ENCODE measurements around the gene CELF5. TPM values are rescaled to one million over a fixed set of nuclear protein-coding genes. Genes with fewer than 3 reads are reported as not detected.

The CELF5 gene
- total RNA-seq, 1 experiment from 2014 or later = 2.5 TPM

DNA sequence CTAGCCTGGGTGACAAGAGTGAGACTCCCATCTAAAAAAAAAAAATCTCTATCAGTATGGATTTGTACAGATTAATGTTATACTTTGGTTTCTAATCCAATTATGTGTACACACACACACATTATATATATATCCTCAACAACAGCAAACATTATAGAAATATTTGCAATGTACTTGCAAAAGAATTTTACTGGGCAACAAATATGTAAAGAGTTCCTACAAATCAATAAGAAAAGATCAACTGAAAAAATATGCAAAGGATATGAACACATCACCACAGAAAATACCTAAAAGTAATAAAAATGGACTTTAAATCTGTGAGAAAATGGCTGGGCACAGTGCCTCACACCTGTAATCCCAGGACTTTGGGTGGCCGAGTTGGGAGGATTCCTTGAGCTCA lies 101.0 kb downstream of the CELF5 start:
- H3K27ac ChIP-seq (ENCODE audit: low read depth, low read length) = no peak overlapping the region
- DNase-seq (ENCODE audit: low read depth, low spot score) (no peak), ATAC-seq (no peak)
- ChIA-PET POLR2A (no interaction called here), CTCF (interaction anchor here (1.1 to 4.1 kb wide), 5 partner anchors 145 to 524 kb away, joined by 3 to 23 read pairs (median 3); no protein-coding TSS in a partner anchor), RAD21 (ENCODE audit: low non-redundant PET in 1 of 2, low total read pairs in 2 of 2, uncharacterized antibody in 2 of 2, unreplicated experiment in 2 of 2) (no interaction called here)
- no peaks in the 10 kb centered on the region for H4K20me1 ChIP-seq (ENCODE audit: insufficient read depth)
- no peaks in the 10 kb centered on the region for H3K79me2 ChIP-seq (ENCODE audit: insufficient read depth, low read length)
- H3K27me3 ChIP-seq (ENCODE audit: insufficient read depth, low read length) = peaks cover 7% of the 10 kb centered on the region; the same call in 1 of the 2 replicates
- H3K36me3 ChIP-seq (ENCODE audit: control insufficient read depth in 1 of 2, insufficient read depth in 2 of 2, low read length in 2 of 2) = no peaks in the 10 kb centered on the region
- no peak for TF ChIP-seq CTCF (IDR thresholded peaks at IDR 0.05 in 2 of 3, conservative IDR thresholded peaks at IDR 0.05 in 1 of 3; ENCODE audit: borderline replicate concordance in 1 of 3, insufficient read depth in 1 of 3, low read depth in 2 of 3, low read length in 2 of 3)
- H3K4me3 ChIP-seq (replicated peaks in 1 of 2; ENCODE audit: low read depth in 1 of 2, low read length in 2 of 2) = no peak overlapping the region
- no peak overlapping the region for H3K9ac ChIP-seq (ENCODE audit: low read length)
- H3K9me2 ChIP-seq (ENCODE audit: insufficient read depth) = no peaks in the 10 kb centered on the region
- BruUV-seq (replicated peaks) = no TSS peak
- intact Hi-C loops (cut with micrococcal nuclease) = no loop called here
- H3K9me3 ChIP-seq (ENCODE audit: control insufficient read depth in 1 of 2, insufficient read depth in 1 of 2, low read depth in 1 of 2, low read length in 2 of 2) = no peaks in the 10 kb centered on the region
- no peak overlapping the region for H2AFZ ChIP-seq (ENCODE audit: low read depth, low read length, poor library complexity, severe bottlenecking)
- peaks cover 0 to under 1% of the 10 kb centered on the region in 2 experiments; a peak in 2 of 4 replicates for H3K4me1 ChIP-seq (ENCODE audit: control insufficient read depth in 1 of 2, insufficient read depth in 2 of 2, low read length in 2 of 2)
- H3K4me2 ChIP-seq (ENCODE audit: low read length) = no peak overlapping the region

DNA sequence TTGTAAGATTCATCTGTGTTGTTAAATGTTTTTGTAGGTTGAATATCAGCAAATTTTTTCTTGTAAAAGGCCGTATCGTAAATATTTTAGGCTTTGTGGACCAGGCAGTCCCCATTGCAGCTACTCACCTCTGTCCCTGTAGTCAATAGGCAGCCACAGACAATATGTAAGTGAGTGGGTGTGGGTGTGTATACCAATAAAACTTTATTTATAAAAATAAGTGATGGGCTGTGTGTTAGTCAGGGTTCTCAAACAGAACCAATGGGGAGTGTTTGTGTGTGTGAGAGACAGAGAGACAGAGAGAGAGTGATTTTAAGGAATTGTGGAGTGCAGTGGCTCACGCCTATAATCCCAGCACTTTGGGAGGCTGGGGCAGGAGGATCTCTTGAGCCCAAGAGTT lies 104.3 kb downstream of the CELF5 start:
- intact Hi-C loops (cut with micrococcal nuclease) = no loop called here

More for the DNA sequence above, 104.3 kb downstream of the CELF5 start:
- Histone ChIP-seq H3K27ac (ENCODE audit: low read depth, low read length) (no peak overlapping the region), H3K9me2 (ENCODE audit: insufficient read depth) (no peaks in the 10 kb centered on the region), H2AFZ (ENCODE audit: low read depth, low read length, poor library complexity, severe bottlenecking) (no peak overlapping the region), H3K36me3 (ENCODE audit: control insufficient read depth in 1 of 2, insufficient read depth in 2 of 2, low read length in 2 of 2) (no peaks in the 10 kb centered on the region), H3K4me1 (ENCODE audit: control insufficient read depth in 1 of 2, insufficient read depth in 2 of 2, low read length in 2 of 2) (no peaks in the 10 kb centered on the region; a peak in 1 of 4 replicates), H3K79me2 (ENCODE audit: insufficient read depth, low read length) (no peaks in the 10 kb centered on the region), H3K9ac (ENCODE audit: low read length) (no peak overlapping the region), H4K20me1 (ENCODE audit: insufficient read depth) (no peaks in the 10 kb centered on the region), H3K9me3 (ENCODE audit: control insufficient read depth in 1 of 2, insufficient read depth in 1 of 2, low read depth in 1 of 2, low read length in 2 of 2) (no peaks in the 10 kb centered on the region), H3K4me3 (replicated peaks in 1 of 2; ENCODE audit: low read depth in 1 of 2, low read length in 2 of 2) (no peak overlapping the region), H3K27me3 (ENCODE audit: insufficient read depth, low read length) (peaks cover 10% of the 10 kb centered on the region; the same call in 1 of the 2 replicates), H3K4me2 (ENCODE audit: low read length) (no peak overlapping the region)
- TF ChIP-seq CTCF (IDR thresholded peaks at IDR 0.05 in 2 of 3, conservative IDR thresholded peaks at IDR 0.05 in 1 of 3; ENCODE audit: borderline replicate concordance in 1 of 3, insufficient read depth in 1 of 3, low read depth in 2 of 3, low read length in 2 of 3) = no peak
- TF ChIP-seq MAX (IDR thresholded peaks at IDR 0.05) = no peak
- no peak for TF ChIP-seq SP1 (IDR thresholded peaks at IDR 0.05; ENCODE audit: low read depth)
- no peak for TF ChIP-seq REST (IDR thresholded peaks at IDR 0.05; ENCODE audit: low read depth)
- no peak for TF ChIP-seq POLR2AphosphoS5 (IDR thresholded peaks at IDR 0.05; ENCODE audit: low read depth, low read length)
- no peak for TF ChIP-seq EGR1 (IDR thresholded peaks at IDR 0.05; ENCODE audit: low read depth)
- no peak for TF ChIP-seq JUND (IDR thresholded peaks at IDR 0.05)
- TF ChIP-seq YY1 (IDR thresholded peaks at IDR 0.05; ENCODE audit: extremely low read depth, insufficient replicate concordance, low read depth, low read length) = no peak
- TF ChIP-seq CEBPB (IDR thresholded peaks at IDR 0.05; ENCODE audit: low read depth) = no peak
- no peak for TF ChIP-seq ZFX (IDR thresholded peaks at IDR 0.05)
- ChIA-PET POLR2A (interaction anchor here (0.9 to 1.1 kb wide), 2 partner anchors 101 to 172 kb away, joined by 3 read pairs; partner anchors contain the start of gene DOHH), CTCF (interaction anchor here (1.6 to 4.1 kb wide), 4 partner anchors 101 to 157 kb away, joined by 5 to 23 read pairs (median 16); no protein-coding TSS in a partner anchor), RAD21 (ENCODE audit: low non-redundant PET in 1 of 2, low total read pairs in 2 of 2, uncharacterized antibody in 2 of 2, unreplicated experiment in 2 of 2) (no interaction called here)
- DNase-seq (ENCODE audit: low read depth, low spot score) = no peak
- BruUV-seq (replicated peaks) = no TSS peak
- no peak for ATAC-seq

Data from HCT116 (cell line).